GM12878 (cell line): ENCODE results near the gene PCLO. TPM values are rescaled to one million over a fixed set of nuclear protein-coding genes. Genes with fewer than 3 reads are reported as not detected.

Source experiments
- ATAC-seq: fragments of 200-7000 bp; cut with Tn5 transposase; 3 replicates; pipeline ENCODE4 v1.9.1; 2020; ENCODE audit warnings: mild to moderate bottlenecking, moderate library complexity
- BruUV-seq: library from RNA; stranded (reverse); fragments of 400-500 nt; replicated peaks from 2 replicates; lab custom pipeline; 2021; lab: Mats Ljungman, UMichigan
- CTCF ChIA-PET: fragments of 300-600 bp; sonication (Branson Sonifier 250); formaldehyde crosslinking; extraction: SDS; loops from one replicate; lab custom pipeline; 2021; ENCODE audit warnings: inconsistent platforms; lab: Yijun Ruan, JAX
- POLR2A ChIA-PET: fragments of 350-600 bp; formaldehyde crosslinking; extraction: SDS; loops from one replicate; lab custom pipeline; 2021; ENCODE audit warnings: inconsistent platforms; lab: Charles Lee
- RAD21 ChIA-PET: fragments of 300-600 bp; sonication (Branson Sonifier 250); formaldehyde crosslinking; loops from one replicate; lab custom pipeline; 2023; ENCODE audit warnings: antibody characterized with exemption; ENCODE audit not compliant: unreplicated experiment; lab: Charles Lee
- SMC1A ChIA-PET: fragments of 300-600 bp; sonication (Branson Sonifier 250); formaldehyde crosslinking; loops from one replicate; lab custom pipeline; 2023; ENCODE audit not compliant: unreplicated experiment, uncharacterized antibody; lab: Charles Lee
- DNase-seq: peaks from one replicate; pipeline ENCODE4 v3.0.0-alpha.2; 2011; ENCODE audit warnings: low read depth, low spot score
- FAIRE-seq: peaks from 3 replicates; lab custom pipeline; 2011; peaks lifted over from hg19 to GRCh38; lab: Jason Lieb, UNC
- H2AFZ ChIP-seq: 2 replicates; pipeline ENCODE4 v1.6.0; 2011; ENCODE audit warnings: low read depth, low read length, control low read depth; ENCODE audit not compliant: control insufficient read depth
- H3K27ac ChIP-seq: 2 replicates; pipeline ENCODE4 v1.5.1; 2011; ENCODE audit warnings: control low read depth; ENCODE audit not compliant: control insufficient read depth, insufficient read depth
- H3K27me3 ChIP-seq, 2 experiments: replicated peaks in 1 of 2; 2 replicates each; pipeline versions ENCODE4 v1.6.0 to v1.6.1; 2011; ENCODE audit warnings: low read length in 1 of 2; ENCODE audit not compliant: control insufficient read depth in 2 of 2, insufficient read depth in 2 of 2
- H3K36me3 ChIP-seq, 2 experiments: 2 replicates each; pipeline ENCODE4 v1.5.1; 2011; ENCODE audit warnings: low read length in 1 of 2; ENCODE audit not compliant: control insufficient read depth in 2 of 2, insufficient read depth in 2 of 2
- H3K4me1 ChIP-seq: 2 replicates; pipeline ENCODE4 v1.6.1; 2011; ENCODE audit warnings: mild to moderate bottlenecking, low read length, moderate library complexity, mixed read lengths; ENCODE audit not compliant: control insufficient read depth, insufficient read depth
- H3K4me2 ChIP-seq: 2 replicates; pipeline ENCODE4 v1.6.0; 2011; ENCODE audit warnings: control low read depth; ENCODE audit not compliant: control insufficient read depth, insufficient read depth
- H3K4me3 ChIP-seq: fragments of 200-600 bp; sonication (generic); 2 replicates; pipeline ENCODE4 v1.5.1; 2016
- H3K79me2 ChIP-seq: 2 replicates; pipeline ENCODE4 v1.6.0; 2011; ENCODE audit warnings: low read length; ENCODE audit not compliant: control insufficient read depth, insufficient read depth
- H3K9ac ChIP-seq: 2 replicates; pipeline ENCODE4 v1.8.0; 2011; ENCODE audit warnings: low read length, control low read depth, mixed read lengths; ENCODE audit not compliant: control insufficient read depth, insufficient read depth
- H3K9me3 ChIP-seq: replicated peaks from 3 replicates; pipeline ENCODE4 v1.5.1; 2011; ENCODE audit warnings: mild to moderate bottlenecking, low read length; ENCODE audit not compliant: control insufficient read depth, insufficient read depth
- H4K20me1 ChIP-seq: 2 replicates; pipeline ENCODE4 v1.6.0; 2011; ENCODE audit not compliant: control insufficient read depth, insufficient read depth
- CBX3 ChIP-seq: fragments of 200-600 bp; sonication (generic); IDR thresholded peaks from 2 replicates; pipeline ENCODE4 v1.6.1; 2016; ENCODE audit warnings: low read depth, borderline replicate concordance
- CHD1 ChIP-seq: IDR thresholded peaks from 2 replicates; pipeline ENCODE4 v1.6.1; 2012; ENCODE audit warnings: low read depth, low read length, improper control_type of control experiment
- CREM ChIP-seq: IDR thresholded peaks from 2 replicates; pipeline ENCODE4 v1.6.1; 2014; ENCODE audit warnings: antibody characterized with exemption, low read depth
- EGR1 ChIP-seq, 2 experiments: IDR thresholded peaks; 1 replicate in 1 of 2; 2 replicates in 1 of 2; pipeline ENCODE4 v1.6.1; 2011 to 2012; ENCODE audit warnings: low read depth in 2 of 2, low read length in 2 of 2, borderline replicate concordance in 1 of 2, mild to moderate bottlenecking in 1 of 2, moderate library complexity in 1 of 2
- ELK1 ChIP-seq: IDR thresholded peaks from 2 replicates; pipeline ENCODE4 v1.6.1; 2012; ENCODE audit warnings: low read depth, low read length, improper control_type of control experiment
- EZH2 ChIP-seq: IDR thresholded peaks from 2 replicates; pipeline ENCODE4 v1.6.1; 2012; ENCODE audit warnings: low read depth, mild to moderate bottlenecking, control low read depth, inconsistent platforms, low read length, borderline replicate concordance; ENCODE audit not compliant: control insufficient read depth
- HSF1 ChIP-seq: fragments of 150-350 bp; IDR thresholded peaks from 2 replicates; pipeline ENCODE4 v1.6.1; 2014; ENCODE audit warnings: mild to moderate bottlenecking, low read depth, low read length
- IRF4 ChIP-seq: IDR thresholded peaks from 2 replicates; pipeline ENCODE4 v1.6.1; 2011; ENCODE audit warnings: low read depth, low read length
- MAX ChIP-seq: IDR thresholded peaks from 2 replicates; pipeline ENCODE4 v1.6.1; 2012; ENCODE audit warnings: low read depth, low read length, improper control_type of control experiment
- NBN ChIP-seq: fragments of 450-650 bp; IDR thresholded peaks from 2 replicates; pipeline ENCODE4 v1.6.1; 2016
- RBBP5 ChIP-seq: fragments of 200-600 bp; sonication (generic); conservative IDR thresholded peaks from 2 replicates; pipeline ENCODE4 v1.6.1; 2016
- STAT1 ChIP-seq: fragments of 450-650 bp; conservative IDR thresholded peaks from 2 replicates; pipeline ENCODE4 v1.6.1; 2014; ENCODE audit warnings: antibody characterized with exemption, mild to moderate bottlenecking
- USF2 ChIP-seq: IDR thresholded peaks from 2 replicates; pipeline ENCODE4 v1.6.1; 2011; ENCODE audit warnings: low read depth, low read length, improper control_type of control experiment, borderline replicate concordance
- WGBS: methylation state at CpG from one replicate; pipeline ENCODE4 v1.1.6; 2016; ENCODE audit warnings: low lambda C conversion rate; ENCODE audit not compliant: insufficient replicate concordance, insufficient coverage; ENCODE audit errors: missing lambda C conversion rate; 5-methylcytosine and 5-hydroxymethylcytosine counted together
- in situ Hi-C: fragments of 300-500 bp; cut with MboI; formaldehyde crosslinking; loops from 9 replicates; pipeline ENCODE4 v1.14.3; 2018; ENCODE audit warnings: mixed read lengths
- intact Hi-C: fragments of 100-400 bp; cut with micrococcal nuclease; formaldehyde crosslinking; loops from one replicate; pipeline ENCODE4 v1.14.2; 2022; ENCODE audit not compliant: unreplicated experiment
- polyA plus RNA-seq, 11 experiments: library from polyadenylated mRNA; depleted of rRNA in 4 of 11; unstranded in 6 of 11; stranded (reverse) in 5 of 11; fragments of >200 nt; fragmentation: Nextera tagmentation in 4 of 11; fragmentation: Illumina TruSeq in 1 of 11; extraction: Ambion mirVana in 4 of 11; extraction: Trizol in 1 of 11; gene quantifications; 1 replicate in 1 of 11; 2 replicates in 10 of 11; pipeline versions ENCODE4 v1.2.1 to v1.2.3, GENCODE V29; 2011 to 2016; ENCODE audit warnings: inconsistent platforms in 2 of 11, missing spikeins in 2 of 11, low read depth in 1 of 11
- total RNA-seq, 4 experiments: library from RNA; depleted of rRNA in 3 of 4; stranded (reverse); fragments of >200 nt in 3 of 4; fragmentation: Illumina TruSeq in 1 of 4; extraction: Trizol in 1 of 4; gene quantifications; 2 replicates each; pipeline versions ENCODE4 v1.2.1 to v1.2.3, GENCODE V29; 2013 to 2021

PCLO gene
- total and polyA plus RNA-seq, 10 of the 15 experiments (the other 5 are each of a cell fraction or from before 2014, with no cell fraction given) = 0.01 to 0.08 (median 0.03) TPM; not detected in 6

GRCh38 chr7:83178066-83178465 is 15.4 kb upstream of the PCLO start:
- ChIA-PET SMC1A (no interaction called here), RAD21 (no interaction called here), POLR2A (no interaction called here), CTCF (no interaction called here)
- Histone ChIP-seq H3K79me2 (no peaks in the 10 kb centered on the region), H3K9ac (no peak overlapping the region), H3K27ac (no peak overlapping the region), H3K4me1 (no peaks in the 10 kb centered on the region), H3K4me2 (no peak overlapping the region), H3K4me3 (no peak overlapping the region), H3K36me3 (no peaks in the 10 kb centered on the region), H3K27me3 (no peaks in the 10 kb centered on the region), H3K9me3 (no peaks in the 10 kb centered on the region; the same call in 2 of the 3 replicates), H2AFZ (no peak overlapping the region), H4K20me1 (no peaks in the 10 kb centered on the region)
- FAIRE-seq = no peak
- 0% methylated on average over 4 of the region's 4 CpGs for WGBS
- DNase-seq = no peak
- in situ Hi-C loops = no loop called here
- TF ChIP-seq HSF1 (no peak), IRF4 (no peak), RBBP5 (no peak), CREM (no peak), MAX (no peak), CBX3 (no peak), EGR1 (IDR thresholded peaks at IDR 0.05; ENCODE audit: borderline replicate concordance in 1 of 2, low read depth in 2 of 2, low read length in 2 of 2) (no peak)
- ATAC-seq = no peak
- intact Hi-C loops = no loop called here
- no TSS peak for BruUV-seq

- FAIRE-seq (no peak), ATAC-seq (no peak), DNase-seq (no peak)
- ChIA-PET CTCF (interaction anchor here (1.2 kb wide), 1 partner anchor 10 kb away, joined by 3 read pairs; no protein-coding TSS in a partner anchor), RAD21 (no interaction called here), POLR2A (no interaction called here), SMC1A (no interaction called here)
- no TSS peak for BruUV-seq
- Histone ChIP-seq H4K20me1 (no peaks in the 10 kb centered on the region), H3K27ac (no peak overlapping the region), H3K27me3 (no peaks in the 10 kb centered on the region), H3K36me3 (no peaks in the 10 kb centered on the region), H3K4me3 (no peak overlapping the region), H3K9ac (no peak overlapping the region), H3K79me2 (no peaks in the 10 kb centered on the region), H3K4me1 (no peaks in the 10 kb centered on the region), H3K9me3 (no peaks in the 10 kb centered on the region), H2AFZ (no peak overlapping the region), H3K4me2 (no peak overlapping the region)
- intact Hi-C loops (no loop called here), in situ Hi-C loops (no loop called here)
- TF ChIP-seq MAX (no peak), CHD1 (no peak), EZH2 (no peak), STAT1 (no peak), ELK1 (no peak), NBN (no peak), USF2 (no peak)
Observed at GRCh38 chr7:83173664-83174063, 11.0 kb upstream of the PCLO start.
